ENCODE results near the gene SLC12A9. TPM values are rescaled to one million over a fixed set of nuclear protein-coding genes. Genes with fewer than 3 reads are reported as not detected.
A peak's percentile ranks its signal among the peaks of the same experiment; 100 is the strongest.

Gene SLC12A9
- total RNA-seq, 3 donors from 2014 or later: 13.3 to 18.0 (median 16.7) TPM

GRCh38 chr7:100874577-100875355 is 22.3 kb downstream of the SLC12A9 start, which contains the start of gene SRRT:
SRRT (plus strand) TSS chr7:100875103; CDS start chr7:100875591, 488 bp downstream.
- peak within 1 kb of the TSS; percentile 97 for H3K27ac ChIP-seq
- TF ChIP-seq POLR2AphosphoS5 (IDR thresholded peaks at IDR 0.05): peak; percentile 98 to 100 (median 100)
- peak; percentile 96 for TF ChIP-seq POLR2A (IDR thresholded peaks at IDR 0.05)
- peak; percentile 79 to 92 (median 84) for TF ChIP-seq CTCF (IDR thresholded peaks at IDR 0.05)
- no peaks in the 10 kb centered on the region for H3K9me3 ChIP-seq
- H3K4me1 ChIP-seq: peaks cover 9 to 10% of the 10 kb centered on the region in 2 donors
- no peaks in the 10 kb centered on the region for H3K27me3 ChIP-seq
- peak within 1 kb of the TSS; percentile 76 to 95 (median 93) for H3K4me3 ChIP-seq
- intact Hi-C loops (cut with DNase I; ENCODE audit: low total_unique reads): no loop called here
- no peaks in the 10 kb centered on the region for H3K36me3 ChIP-seq
- DNase-seq (ENCODE audit: low spot score in 2 of 2): peak; percentile 97 to 99

- Histone ChIP-seq H3K27ac (peak overlapping the region; percentile 97), H3K4me3 (peak overlapping the region; percentile 76 to 95 (median 93)), H3K9me3 (no peaks in the 10 kb centered on the region), H3K36me3 (no peaks in the 10 kb centered on the region), H3K4me1 (peaks cover 9 to 10% of the 10 kb centered on the region in 2 donors), H3K27me3 (no peaks in the 10 kb centered on the region)
- DNase-seq (ENCODE audit: low spot score in 2 of 2): no peak
- no peak for TF ChIP-seq POLR2A (IDR thresholded peaks at IDR 0.05)
- no peak for TF ChIP-seq CTCF (IDR thresholded peaks at IDR 0.05)
- no peak for TF ChIP-seq POLR2AphosphoS5 (IDR thresholded peaks at IDR 0.05)
- intact Hi-C loops (cut with DNase I; ENCODE audit: low total_unique reads): no loop called here
These were observed 22.8 kb downstream of the SLC12A9 start for GRCh38 chr7:100875356-100875751.

- TF ChIP-seq POLR2AphosphoS5 (IDR thresholded peaks at IDR 0.05): no peak
- no peak for TF ChIP-seq POLR2A (IDR thresholded peaks at IDR 0.05)
- no peak for TF ChIP-seq CTCF (IDR thresholded peaks at IDR 0.05)
- Histone ChIP-seq H3K9me3 (no peaks in the 10 kb centered on the region), H3K4me1 (peaks cover 9 to 10% of the 10 kb centered on the region in 2 donors), H3K36me3 (peaks cover 4% of the 10 kb centered on the region), H3K27me3 (no peaks in the 10 kb centered on the region), H3K27ac (no peak overlapping the region), H3K4me3 (no peak overlapping the region)
- intact Hi-C loops (cut with DNase I; ENCODE audit: low total_unique reads): no loop called here
- DNase-seq (ENCODE audit: low spot score in 2 of 2): no peak
These were observed 25.5 kb downstream of the SLC12A9 start for GRCh38 chr7:100878013-100878412.

GRCh38 chr7:100878685-100879084 is 26.2 kb downstream of the SLC12A9 start:
- intact Hi-C loops (cut with DNase I; ENCODE audit: low total_unique reads): no loop called here
- no peak for DNase-seq (ENCODE audit: low spot score in 2 of 2)
- no peaks in the 10 kb centered on the region for H3K9me3 ChIP-seq
- H3K27ac ChIP-seq: no peak overlapping the region
- H3K27me3 ChIP-seq: no peaks in the 10 kb centered on the region
- H3K36me3 ChIP-seq: peaks cover 4% of the 10 kb centered on the region
- H3K4me3 ChIP-seq: no peak overlapping the region
- no peak for TF ChIP-seq CTCF (IDR thresholded peaks at IDR 0.05)
- TF ChIP-seq POLR2AphosphoS5 (IDR thresholded peaks at IDR 0.05): no peak
- no peak for TF ChIP-seq POLR2A (IDR thresholded peaks at IDR 0.05)
- peaks cover 9 to 10% of the 10 kb centered on the region in 2 donors for H3K4me1 ChIP-seq

- H3K4me3 ChIP-seq: no peak overlapping the region
- peaks cover 4% of the 10 kb centered on the region for H3K36me3 ChIP-seq
- DNase-seq (ENCODE audit: low spot score in 2 of 2): no peak
- H3K9me3 ChIP-seq: no peaks in the 10 kb centered on the region
- no peaks in the 10 kb centered on the region for H3K27me3 ChIP-seq
- TF ChIP-seq CTCF (IDR thresholded peaks at IDR 0.05) (no peak), POLR2AphosphoS5 (IDR thresholded peaks at IDR 0.05) (no peak), POLR2A (IDR thresholded peaks at IDR 0.05) (no peak)
- peaks cover 9 to 10% of the 10 kb centered on the region in 2 donors for H3K4me1 ChIP-seq
- intact Hi-C loops (cut with DNase I; ENCODE audit: low total_unique reads): no loop called here
- H3K27ac ChIP-seq: no peak overlapping the region
These were observed 27.3 kb downstream of the SLC12A9 start for GRCh38 chr7:100879685-100880261.
